GM19467 (cell line): ENCODE measurements around the gene WNK1.
"Not testable (repeated sequence)": the region's sequence is repeated elsewhere in the genome, so short reads cannot be mapped to it uniquely, and the experiment has no call there.

Experiments used
- ATAC-seq: cut with Tn5 transposase; IDR thresholded peaks from one replicate; pipeline ENCODE4 v1.9.1; 2021; ENCODE audit warnings: mild to moderate bottlenecking, moderate library complexity; ENCODE audit not compliant: unreplicated experiment

Gene WNK1

DNA sequence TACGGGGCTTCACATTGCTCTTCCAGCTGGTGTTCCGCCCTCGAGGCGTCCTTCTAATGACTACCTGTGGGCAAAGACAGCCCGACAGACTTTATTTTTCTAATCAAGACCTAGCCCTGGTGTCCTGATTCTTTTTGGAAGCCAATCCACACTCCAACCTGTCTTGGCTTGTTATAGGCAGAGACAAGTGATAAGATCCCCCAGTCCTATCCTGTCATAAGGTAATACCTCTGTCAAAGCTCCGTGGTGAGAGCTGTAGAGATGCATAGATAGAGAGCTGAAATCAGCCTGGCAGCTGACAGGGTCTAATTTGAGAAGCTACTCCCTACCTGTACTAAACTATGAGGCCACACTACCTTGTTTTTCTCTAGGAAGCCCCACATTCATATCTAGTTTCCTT, 11.5 kb upstream of the WNK1 start:
- ATAC-seq, result no peak

DNA sequence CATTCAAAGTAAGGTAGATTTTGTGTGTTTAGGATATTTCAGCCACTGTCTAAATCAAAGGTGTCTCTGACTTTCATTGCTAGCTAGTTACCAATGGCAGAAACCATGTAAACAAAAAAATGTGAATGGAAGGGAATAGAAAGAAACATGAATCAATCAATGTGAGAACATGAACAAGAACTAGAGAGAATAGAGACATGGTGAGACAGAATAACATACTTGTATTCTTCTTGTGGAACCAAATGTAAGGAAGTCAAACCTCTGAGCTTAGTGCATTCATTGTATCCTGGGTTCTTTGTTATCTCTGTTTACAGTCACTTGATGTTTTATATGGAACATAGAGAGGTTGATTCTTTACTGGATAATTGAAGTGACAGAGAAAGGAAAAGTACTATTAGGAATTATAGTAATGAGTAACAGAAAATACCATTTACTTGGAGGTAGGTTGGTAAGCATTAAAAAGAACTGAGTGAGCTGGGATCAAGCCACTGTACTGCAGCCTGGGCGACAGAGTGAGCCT, 2.6 kb upstream of the WNK1 start:
- no peak for ATAC-seq

GRCh38 chr12:750366-751191, 1.8 kb upstream of the WNK1 start:
- ATAC-seq, result no peak

- ATAC-seq, result peak; percentile 43
Measured at GRCh38 chr12:751192-751998, 984 bp upstream of the WNK1 start.

DNA sequence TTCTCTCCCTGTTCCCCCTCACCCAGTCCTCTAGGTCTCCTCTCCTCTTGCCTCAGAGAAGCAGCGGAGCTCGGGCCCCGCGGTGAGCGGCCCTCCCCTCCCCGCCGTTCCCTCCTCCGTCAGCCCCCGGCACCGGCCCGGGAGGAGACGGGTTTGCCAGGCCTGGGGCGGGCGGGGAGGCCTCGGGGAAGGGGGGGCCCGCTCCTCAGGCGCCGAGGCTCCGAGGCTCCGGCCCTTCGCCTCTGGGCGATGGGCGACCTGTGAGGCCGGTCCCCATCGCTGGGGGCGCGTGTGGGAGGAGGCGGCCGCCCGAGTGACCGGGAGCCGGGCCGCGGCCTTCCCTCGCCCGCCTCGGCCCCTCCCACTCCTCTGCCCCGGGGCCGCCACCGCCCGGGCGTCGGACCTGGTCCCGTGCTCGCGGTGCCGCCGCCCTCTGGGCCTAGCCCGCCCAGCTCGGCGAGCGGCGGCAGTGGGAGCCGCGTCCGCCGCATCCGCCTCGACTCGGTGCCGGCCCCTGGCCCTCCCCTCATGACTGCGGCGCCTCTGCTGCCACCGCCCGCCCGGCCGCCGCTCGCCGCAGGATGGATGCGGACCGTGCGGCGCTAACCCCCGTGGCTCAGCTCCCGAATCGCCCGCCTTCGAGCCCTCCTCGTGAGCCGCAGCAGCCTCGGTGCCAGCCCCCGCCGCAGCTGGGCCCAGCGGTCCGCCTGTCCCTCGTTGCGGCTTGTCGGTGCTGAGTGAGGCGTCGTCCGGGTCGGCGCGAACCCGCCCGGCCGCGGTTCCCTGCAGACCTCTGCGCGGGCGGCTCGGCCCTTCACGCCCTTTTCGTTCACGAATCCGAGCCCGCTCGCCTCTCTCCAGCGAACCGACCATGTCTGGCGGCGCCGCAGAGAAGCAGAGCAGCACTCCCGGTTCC, 574 bp downstream of the WNK1 start:
- ATAC-seq, result peak; percentile 26

- no peak for ATAC-seq
Measured at GRCh38 chr12:753611-754472, 1.5 kb downstream of the WNK1 start.

- no peak for ATAC-seq
Measured at GRCh38 chr12:754473-754820, 2.1 kb downstream of the WNK1 start.

DNA sequence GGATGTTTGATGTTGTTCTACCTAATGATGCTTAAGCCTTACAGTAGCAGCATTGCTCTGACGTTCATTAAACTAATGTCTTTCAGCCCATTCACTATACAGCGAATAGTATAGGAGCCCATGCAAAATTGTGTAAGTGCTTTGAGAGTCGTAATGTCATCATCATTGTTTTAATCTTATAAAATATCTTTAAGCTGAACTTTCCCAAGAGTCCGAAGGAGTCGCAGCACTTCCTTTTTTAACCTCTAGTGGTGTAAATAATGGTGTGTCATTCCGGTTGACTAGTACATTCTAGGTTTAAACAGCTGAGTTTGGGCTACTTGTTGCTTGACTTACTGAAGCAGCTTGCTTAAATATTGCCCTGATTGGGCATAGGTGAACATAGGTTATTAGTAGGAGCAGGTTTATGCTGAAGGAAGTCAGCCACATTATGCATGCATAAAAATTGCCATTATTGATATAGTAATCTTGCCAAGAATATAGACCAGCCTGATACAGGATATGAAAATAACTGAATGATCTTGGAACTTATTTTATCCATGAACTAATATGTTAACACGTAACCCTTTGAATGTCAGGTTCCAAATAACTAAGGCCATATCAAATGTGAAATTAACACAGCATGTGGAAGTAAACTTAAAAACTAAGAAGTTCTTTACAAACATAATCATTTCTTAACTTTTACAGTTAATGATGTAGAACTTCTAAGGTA, 2.6 kb downstream of the WNK1 start:
- no peak for ATAC-seq

DNA sequence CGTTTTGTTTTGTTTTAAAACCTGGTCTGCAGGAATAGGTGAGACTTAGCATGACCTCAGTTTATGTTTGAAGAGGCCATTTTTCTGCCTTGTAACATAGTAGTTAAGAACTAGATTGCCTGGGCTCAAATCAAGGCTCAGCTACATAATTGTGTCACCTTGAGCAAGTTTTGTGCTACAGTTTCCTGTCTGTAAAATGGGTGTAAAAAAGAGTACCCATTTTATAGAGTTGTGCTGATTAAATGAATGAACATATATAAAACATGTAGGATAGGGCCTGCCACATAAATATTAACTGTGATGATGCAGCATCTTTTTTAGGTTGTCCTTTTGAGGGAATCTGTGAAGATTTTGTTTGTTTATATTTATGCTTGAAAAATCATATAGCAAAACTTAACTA, 7.2 kb downstream of the WNK1 start:
- ATAC-seq, result no peak

DNA sequence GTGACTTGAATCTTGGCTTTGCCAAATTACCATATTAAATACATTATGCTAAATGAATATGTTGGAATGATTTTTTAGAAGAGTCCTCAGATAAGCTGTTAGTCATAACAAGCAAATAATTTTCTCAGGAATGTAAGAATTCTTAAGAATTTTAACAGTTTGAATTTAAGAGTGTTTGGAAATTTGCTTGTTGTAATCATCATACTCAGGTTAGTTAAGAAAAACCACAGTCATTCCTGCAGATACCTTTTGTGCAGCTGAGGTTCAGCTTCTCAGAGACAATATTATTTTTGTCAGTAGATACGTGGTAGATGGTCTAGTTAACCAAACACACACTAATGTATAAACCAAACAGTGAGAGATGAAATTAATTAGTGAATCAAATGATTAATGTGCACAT, 8.9 kb downstream of the WNK1 start:
- no peak for ATAC-seq

GRCh38 chr12:765840-766239, 13.5 kb downstream of the WNK1 start:
- ATAC-seq, result no peak

DNA sequence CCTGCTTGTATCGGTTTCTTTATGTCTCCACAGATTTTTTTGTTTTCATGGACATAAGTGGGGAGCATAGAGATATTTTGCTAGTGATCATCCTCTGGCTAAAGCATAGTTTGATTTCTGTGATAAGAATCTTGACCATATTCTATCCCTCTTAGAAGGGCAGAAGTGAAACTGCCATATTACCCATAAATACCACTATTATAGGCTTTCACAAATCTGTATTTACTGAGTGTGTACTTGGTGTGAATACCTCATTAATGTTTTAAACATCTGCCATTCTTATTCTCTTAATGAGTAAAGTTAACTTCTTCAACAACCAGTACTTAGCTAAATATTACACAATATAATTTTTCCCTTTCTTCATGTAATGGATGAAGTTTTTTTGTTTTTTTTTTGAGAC, 16.1 kb downstream of the WNK1 start:
- no peak for ATAC-seq

DNA sequence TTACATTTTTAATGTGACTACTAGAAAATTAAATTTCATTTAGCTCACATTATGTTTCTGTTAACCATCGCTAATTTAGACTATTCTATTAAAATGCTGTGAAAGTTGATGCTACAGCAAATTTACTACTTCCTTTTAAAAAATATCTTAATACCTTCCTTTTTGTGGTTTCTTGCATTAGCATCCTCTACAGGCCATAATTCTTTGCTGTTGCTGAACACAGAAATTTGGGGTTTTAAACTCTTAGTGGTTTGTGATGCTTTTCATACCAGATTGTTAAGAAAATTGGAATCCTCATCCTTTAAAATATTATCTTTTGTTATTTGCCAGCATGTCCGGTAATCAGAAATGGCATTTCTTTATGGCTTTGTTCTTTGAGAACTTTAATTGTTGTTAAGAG, 18.1 kb downstream of the WNK1 start:
- ATAC-seq, result no peak

- ATAC-seq, result no peak
Measured at GRCh38 chr12:772056-772697, 19.8 kb downstream of the WNK1 start.

DNA sequence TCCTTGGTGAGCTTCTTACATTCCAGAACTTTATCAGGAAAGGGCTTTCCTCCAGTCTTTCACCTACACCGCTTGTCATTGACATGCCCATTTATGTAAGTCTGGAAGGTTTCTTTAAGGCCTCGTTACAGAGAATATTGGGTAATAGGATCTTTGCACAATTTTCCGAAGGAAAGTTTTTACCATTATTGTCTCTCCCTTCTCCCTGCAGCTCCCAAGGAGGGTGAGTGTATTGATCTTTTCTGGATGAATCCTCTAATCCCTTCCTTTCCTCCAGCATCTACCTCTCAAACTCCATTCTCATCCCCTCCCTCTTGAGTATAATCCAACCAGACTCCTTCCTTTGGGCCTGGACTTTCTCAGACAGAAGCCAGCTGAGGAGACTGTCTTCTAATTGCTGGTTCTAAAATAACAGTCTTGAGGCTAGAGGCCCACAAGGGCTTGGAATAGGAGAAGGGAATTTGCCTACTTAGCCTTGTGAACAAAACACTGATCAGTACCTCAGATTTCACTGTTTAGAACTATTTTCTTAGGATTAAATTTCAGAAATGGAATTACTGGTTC, 21.8 kb downstream of the WNK1 start:
- ATAC-seq, result no peak

- not testable (repeated sequence) for ATAC-seq
Measured at GRCh38 chr12:775973-776771, 23.8 kb downstream of the WNK1 start.

DNA sequence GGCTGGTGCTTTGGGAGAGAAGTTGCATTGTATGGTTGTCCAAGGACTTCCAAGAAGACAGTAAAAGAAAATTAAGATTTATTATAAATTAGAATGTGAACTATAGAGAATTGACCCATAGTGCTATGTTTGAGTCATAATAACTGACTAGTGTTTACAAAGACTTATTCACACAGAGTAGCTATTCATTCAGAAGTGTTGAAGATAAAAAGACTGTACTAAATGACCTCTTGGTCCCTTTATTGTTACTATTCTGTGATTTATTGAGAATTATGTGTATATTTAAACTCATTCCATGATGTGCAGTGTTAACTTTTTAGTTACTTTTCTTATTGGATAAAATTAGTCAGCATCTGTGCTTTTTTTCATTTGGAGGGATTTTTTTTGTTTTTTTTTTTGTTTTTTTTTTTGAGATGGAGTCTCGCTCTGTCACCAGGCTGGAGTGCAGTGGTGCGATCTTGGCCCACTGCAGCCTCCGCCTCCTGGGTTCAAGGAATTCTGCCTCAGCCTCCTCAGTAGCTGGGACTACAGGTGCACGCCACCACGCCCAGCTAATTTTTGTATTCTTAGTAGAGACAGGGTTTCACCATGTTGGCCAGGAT, 24.5 kb downstream of the WNK1 start:
- ATAC-seq, result not testable (repeated sequence)
